DOHH2 (cell line): ENCODE measurements around the gene MBP.

Source experiments
- H3F3A ChIP-seq: fragments of 200-600 bp; sonication (generic), shearing (Covaris generic); 2 replicates; pipeline ENCODE4 v1.6.0; 2016; ENCODE audit warnings: antibody characterized with exemption, mild to moderate bottlenecking; ENCODE audit not compliant: control insufficient read depth, insufficient read depth
- H3K27ac ChIP-seq: fragments of 200-600 bp; sonication (generic); 2 replicates; pipeline ENCODE4 v1.5.1; 2014; ENCODE audit warnings: low read depth, mild to moderate bottlenecking, low read length, moderate library complexity
- H3K27me3 ChIP-seq: fragments of 200-600 bp; sonication (generic); 2 replicates; pipeline ENCODE4 v1.6.1; 2014; ENCODE audit warnings: mild to moderate bottlenecking, low read length, mixed read lengths; ENCODE audit not compliant: control insufficient read depth
- H3K36me3 ChIP-seq: fragments of 200-600 bp; sonication (generic); 2 replicates; pipeline ENCODE4 v1.6.1; 2014; ENCODE audit warnings: mild to moderate bottlenecking, low read length, moderate library complexity, mixed read lengths; ENCODE audit not compliant: control insufficient read depth
- H3K4me1 ChIP-seq: fragments of 200-600 bp; sonication (generic); 2 replicates; pipeline ENCODE4 v1.6.1; 2014; ENCODE audit warnings: mild to moderate bottlenecking, low read length, mixed read lengths; ENCODE audit not compliant: control insufficient read depth
- H3K4me2 ChIP-seq: fragments of 200-600 bp; sonication (generic); 2 replicates; pipeline ENCODE4 v1.6.0; 2014; ENCODE audit warnings: mild to moderate bottlenecking, low read length, moderate library complexity
- H3K4me3 ChIP-seq: fragments of 200-600 bp; sonication (generic); 2 replicates; pipeline ENCODE4 v1.5.1; 2014; ENCODE audit warnings: mild to moderate bottlenecking, low read length, mixed read lengths
- H3K79me2 ChIP-seq: fragments of 200-600 bp; sonication (generic); 2 replicates; pipeline ENCODE4 v1.6.1; 2014; ENCODE audit warnings: mild to moderate bottlenecking, low read length, mixed read lengths; ENCODE audit not compliant: control insufficient read depth
- H3K9me2 ChIP-seq: fragments of 200-600 bp; sonication (generic); replicated peaks from 2 replicates; pipeline ENCODE4 v1.6.1; 2014; ENCODE audit warnings: mild to moderate bottlenecking, low read length, mixed read lengths; ENCODE audit not compliant: control insufficient read depth
- H3K9me3 ChIP-seq: fragments of 200-600 bp; sonication (generic); 2 replicates; pipeline ENCODE4 v1.6.1; 2014; ENCODE audit warnings: antibody characterized with exemption, low read length, mixed read lengths; ENCODE audit not compliant: control insufficient read depth, insufficient read depth
- H4K20me1 ChIP-seq: fragments of 200-600 bp; sonication (generic); 2 replicates; pipeline ENCODE4 v1.6.0; 2014; ENCODE audit warnings: low read depth, mild to moderate bottlenecking, antibody characterized with exemption, low read length, moderate library complexity; ENCODE audit not compliant: control insufficient read depth, insufficient read depth
- CTCF ChIP-seq: fragments of 200-600 bp; sonication (generic); IDR thresholded peaks from one replicate; pipeline ENCODE4 v1.5.1; 2014; ENCODE audit warnings: antibody characterized with exemption, mild to moderate bottlenecking, low read depth, low read length; ENCODE audit not compliant: poor library complexity, severe bottlenecking
- EZH2phosphoT487 ChIP-seq: fragments of 200-600 bp; sonication (generic); IDR thresholded peaks from 2 replicates; pipeline ENCODE4 v1.6.1; 2017; ENCODE audit warnings: borderline replicate concordance, mild to moderate bottlenecking, antibody characterized with exemption, low read length, moderate library complexity, mixed read lengths

Gene MBP

DNA sequence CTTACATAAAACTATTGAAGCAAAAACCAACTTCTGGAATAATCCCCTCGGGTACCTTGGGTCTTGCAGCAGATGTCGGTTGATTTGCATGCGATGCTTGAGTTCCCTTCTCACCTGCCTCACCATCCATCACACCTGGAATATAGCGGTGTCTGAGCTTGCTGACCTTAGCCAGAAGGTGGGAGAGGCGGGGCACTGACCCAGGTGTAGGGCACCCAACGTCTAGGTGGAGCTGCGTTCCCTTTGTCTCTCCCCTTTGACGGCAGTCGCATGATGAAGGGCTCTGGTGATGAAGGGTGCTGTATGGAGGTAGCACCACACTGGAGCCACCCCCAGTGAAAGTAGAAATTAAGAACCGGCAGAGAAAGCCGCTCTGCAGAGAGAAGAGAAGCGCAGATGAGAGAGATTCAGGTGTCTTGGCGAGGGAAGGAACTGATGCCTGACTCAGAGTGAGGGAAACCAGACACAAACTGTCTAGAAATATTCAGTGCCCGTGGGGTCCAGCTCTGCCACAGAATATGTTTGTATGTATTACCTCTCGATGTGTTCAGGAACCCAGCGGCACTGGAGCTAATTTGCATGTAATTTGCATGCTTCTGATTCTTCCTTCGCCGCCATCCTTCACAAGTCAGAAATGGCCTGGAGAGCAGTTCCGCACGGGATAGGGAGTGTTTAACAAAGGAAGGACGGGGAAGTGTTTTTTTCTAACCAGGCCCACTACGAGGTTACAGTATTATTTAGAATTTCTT, 19.4 kb upstream of the MBP start:
- H3K9me3 ChIP-seq, result no peaks in the 10 kb centered on the region
- H3K79me2 ChIP-seq, result no peaks in the 10 kb centered on the region
- H4K20me1 ChIP-seq, result no peaks in the 10 kb centered on the region
- 0 out of 2 replicates have a peak overlapping the region, but pooled peaks have one; percentile 7 for H3K27ac ChIP-seq
- peaks cover 27% of the 10 kb centered on the region for H3K4me1 ChIP-seq
- H3K4me3 ChIP-seq, result peak overlapping the region; percentile 30
- H3K9me2 ChIP-seq, result no peaks in the 10 kb centered on the region
- H3K27me3 ChIP-seq, result no peaks in the 10 kb centered on the region
- peaks cover 8% of the 10 kb centered on the region for H3F3A ChIP-seq
- no peak for TF ChIP-seq CTCF
- TF ChIP-seq EZH2phosphoT487, result no peak
- peak overlapping the region; percentile 64 for H3K4me2 ChIP-seq
- H3K36me3 ChIP-seq, result no peaks in the 10 kb centered on the region

DNA sequence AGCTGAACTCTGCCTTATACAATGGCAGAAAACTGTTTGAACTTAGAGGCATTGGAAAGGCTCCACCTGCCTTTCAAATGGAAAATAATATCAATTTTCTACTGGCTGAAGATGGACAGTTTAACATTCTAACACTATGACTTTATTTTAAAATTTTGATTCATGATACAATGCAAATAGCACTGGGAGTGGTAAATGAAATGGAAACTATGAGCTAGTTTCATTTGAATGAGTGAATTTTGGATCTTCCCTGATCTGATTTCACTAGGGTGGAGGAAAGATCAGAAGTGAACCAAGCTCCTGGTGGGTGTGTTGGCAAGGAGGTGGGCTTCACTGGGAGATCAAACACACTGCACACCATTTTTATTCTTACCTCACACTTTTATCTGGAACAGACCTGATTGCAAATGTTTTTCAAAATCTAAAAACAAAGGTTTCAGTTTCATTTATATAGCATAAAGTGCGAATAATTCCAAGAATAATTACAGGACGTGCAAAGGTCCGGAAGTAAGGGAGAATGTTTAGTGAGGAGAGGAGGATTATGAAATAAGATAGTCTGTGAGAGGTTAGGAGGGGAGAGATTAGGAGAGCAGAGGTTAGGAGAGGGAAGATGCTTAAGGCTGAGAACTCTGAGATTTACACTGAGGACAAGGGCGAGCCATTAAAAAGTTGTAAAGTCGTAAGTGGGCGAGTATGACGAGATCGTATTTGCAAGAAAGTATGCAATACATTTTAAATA, 18.6 kb upstream of the MBP start:
- H3K9me3 ChIP-seq, result no peaks in the 10 kb centered on the region
- no peaks in the 10 kb centered on the region for H3K9me2 ChIP-seq
- no peaks in the 10 kb centered on the region for H3K36me3 ChIP-seq
- peak overlapping the region; percentile 30 for H3K4me3 ChIP-seq
- H3K79me2 ChIP-seq, result no peaks in the 10 kb centered on the region
- TF ChIP-seq CTCF (no peak), EZH2phosphoT487 (no peak)
- H4K20me1 ChIP-seq, result no peaks in the 10 kb centered on the region
- H3K27ac ChIP-seq, result peak overlapping the region; percentile 7; the same call in 1 of the 2 replicates
- peaks cover 8% of the 10 kb centered on the region for H3F3A ChIP-seq
- peaks cover 27% of the 10 kb centered on the region for H3K4me1 ChIP-seq
- no peaks in the 10 kb centered on the region for H3K27me3 ChIP-seq
- H3K4me2 ChIP-seq, result peak overlapping the region; percentile 64

- no peaks in the 10 kb centered on the region for H3K9me3 ChIP-seq
- no peak overlapping the region; the same call in 1 of the 2 replicates for H3K4me2 ChIP-seq
- no peaks in the 10 kb centered on the region for H3K79me2 ChIP-seq
- H3K27me3 ChIP-seq, result no peaks in the 10 kb centered on the region
- H3K4me1 ChIP-seq, result peaks cover 27% of the 10 kb centered on the region
- H3K36me3 ChIP-seq, result no peaks in the 10 kb centered on the region
- no peaks in the 10 kb centered on the region for H3K9me2 ChIP-seq
- H4K20me1 ChIP-seq, result no peaks in the 10 kb centered on the region
- TF ChIP-seq CTCF (no peak), EZH2phosphoT487 (no peak)
- H3K27ac ChIP-seq, result no peak overlapping the region
- no peak overlapping the region for H3K4me3 ChIP-seq
- H3F3A ChIP-seq, result peaks cover 8% of the 10 kb centered on the region
Measured at GRCh38 chr18:77150588-77150987, 18.0 kb upstream of the MBP start.
